ENCODE measurements around the gene ASPSCR1. TPM values are rescaled to one million over a fixed set of nuclear protein-coding genes. Genes with fewer than 3 reads are reported as not detected.

Gene ASPSCR1
- total and polyA plus RNA-seq, 2 of the 8 experiments (the other 6 are each of a cell fraction or from before 2014, with no cell fraction given): 33.3 to 43.7 TPM

DNA sequence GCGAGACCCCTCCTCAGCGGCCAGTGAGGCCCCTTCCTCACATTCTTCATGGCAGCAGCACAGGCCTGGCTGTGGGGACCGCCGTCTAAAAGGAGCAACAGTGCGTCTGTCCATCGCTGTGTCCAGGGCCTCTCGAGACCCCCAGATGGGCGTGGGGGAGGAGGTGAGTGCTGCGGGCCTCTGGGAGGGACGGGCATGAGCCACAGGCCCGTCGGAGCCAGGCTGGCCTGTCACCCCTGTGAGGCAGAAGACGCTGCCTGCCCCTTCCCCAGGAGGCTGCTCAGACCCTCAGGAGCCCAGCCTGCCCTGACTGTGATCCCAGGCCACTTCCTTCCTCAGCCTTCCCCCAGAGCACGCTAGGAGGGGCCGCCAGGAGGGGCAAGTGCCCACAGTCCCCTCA, 38.2 kb upstream of the ASPSCR1 start:
- Histone ChIP-seq H3K23ac (ENCODE audit: insufficient read length) (no peak overlapping the region), H3K9me3 (ENCODE audit: insufficient read depth in 2 of 2, low read depth in 1 of 2, low read length in 1 of 2) (no peaks in the 10 kb centered on the region), H3K27me3 (replicated peaks in 1 of 4; ENCODE audit: control insufficient read depth in 3 of 4, extremely low read depth in 1 of 4, insufficient read depth in 3 of 4, low read length in 3 of 4) (peaks cover 0 to 3% (median 0%) of the 10 kb centered on the region in 4 experiments; a peak in 3 of 7 replicates), H3K9ac (replicated peaks in 1 of 4; ENCODE audit: extremely low read depth in 1 of 4, low read depth in 3 of 4, low read length in 3 of 4) (no peak overlapping the region), H3K56ac (replicated peaks; ENCODE audit: insufficient read length, low read depth, low read length) (no peak overlapping the region), H2BK15ac (ENCODE audit: low read length) (peak overlapping the region; percentile 81; the same call in 1 of the 2 replicates), H2BK12ac (ENCODE audit: low read depth, low read length) (peak overlapping the region; percentile 75; the same call in 1 of the 2 replicates), H2AK5ac (ENCODE audit: low read depth, low read length) (no peak overlapping the region), H3K4me1 (replicated peaks in 1 of 4; ENCODE audit: control insufficient read depth in 3 of 4, insufficient read depth in 4 of 4, low read length in 3 of 4) (peaks cover 0 to 14% (median 8%) of the 10 kb centered on the region in 4 experiments; a peak in 5 of 7 replicates), H3K79me1 (ENCODE audit: low read depth, low read length) (no peaks in the 10 kb centered on the region), H3K27ac (ENCODE audit: low read depth, low read length) (no peak overlapping the region), H3K4me2 (ENCODE audit: insufficient read depth in 1 of 2, low read depth in 2 of 2, low read length in 2 of 2) (no peak overlapping the region), H4K8ac (ENCODE audit: extremely low read depth, insufficient read depth, low read length) (no peak overlapping the region), H3K14ac (ENCODE audit: insufficient read length) (no peak overlapping the region), H4K91ac (replicated peaks; ENCODE audit: insufficient read length, low read length) (no peak overlapping the region), H4K5ac (ENCODE audit: insufficient read length, low read depth, low read length) (no peak overlapping the region), H3K79me2 (ENCODE audit: control insufficient read depth in 1 of 2, insufficient read depth in 2 of 2, low read length in 2 of 2) (no peaks in the 10 kb centered on the region; a peak in 1 of 4 replicates), H3K4me3 (ENCODE audit: extremely low read depth in 1 of 4, insufficient read depth in 2 of 4, low read depth in 3 of 4, low read length in 4 of 4) (no peak overlapping the region), H2BK5ac (ENCODE audit: low read depth, low read length) (no peak overlapping the region), H3K36me3 (ENCODE audit: control insufficient read depth in 2 of 4, insufficient read depth in 4 of 4, low read length in 3 of 4) (peaks cover 0 to 14% (median 8%) of the 10 kb centered on the region in 4 experiments; a peak in 5 of 8 replicates), H2BK20ac (ENCODE audit: low read length) (no peak overlapping the region), H2BK120ac (replicated peaks; ENCODE audit: low read depth, low read length) (no peak overlapping the region), H2AFZ (ENCODE audit: low read length) (no peak overlapping the region), H4K20me1 (replicated peaks in 1 of 2; ENCODE audit: control insufficient read depth in 1 of 2, insufficient read depth in 2 of 2, low read length in 2 of 2) (peaks cover 4 to 6% of the 10 kb centered on the region in 2 experiments), H3K18ac (ENCODE audit: extremely low read depth, low read length) (no peak overlapping the region), H3K23me2 (ENCODE audit: low read depth, low read length) (no peaks in the 10 kb centered on the region; the same call in 1 of the 2 replicates), H3K4ac (replicated peaks; ENCODE audit: insufficient read length, low read depth, low read length) (no peak overlapping the region)
- DNase-seq (ENCODE audit: low read depth in 1 of 2, low spot score in 2 of 2) (no peak), FAIRE-seq (no peak)
- ChIA-PET CTCF (ENCODE audit: partially characterized antibody) (interaction anchor here (0.6 to 4.6 kb wide), 5 partner anchors 10 to 1325 kb away, joined by 3 to 16 read pairs (median 4); partner anchors contain the start of genes MAFG and NOTUM), POLR2A (ENCODE audit: partially characterized antibody) (interaction anchor here (14.6 kb wide), 1 partner anchor 14 kb away, joined by 150 read pairs; the partner anchor contains the start of gene MAFG)
- 86% methylated on average over 12 of the region's 15 CpGs; no CpG with 5 or more reads in 1 of the 2 experiments for WGBS, 2 experiments (ENCODE audit: extremely low coverage in 1 of 2, insufficient coverage in 1 of 2, insufficient read length in 1 of 2, insufficient replicate concordance in 2 of 2, low coverage in 1 of 2, low lambda C conversion rate in 2 of 2, missing lambda C conversion rate in 1 of 2)
- TF ChIP-seq FOSL1 (IDR thresholded peaks at IDR 0.05; ENCODE audit: insufficient read depth, low read depth, low read length): no peak
- no peak for TF ChIP-seq HDAC6 (IDR thresholded peaks at IDR 0.05; ENCODE audit: low read depth, low read length)
- TF ChIP-seq EZH2 (IDR thresholded peaks at IDR 0.05; ENCODE audit: low read depth, low read length, severe bottlenecking): no peak
- TF ChIP-seq SIN3A (conservative IDR thresholded peaks at IDR 0.05 in 1 of 2, IDR thresholded peaks at IDR 0.05 in 1 of 2; ENCODE audit: low read depth in 1 of 2, low read length in 2 of 2): no peak
- TF ChIP-seq BCL11A (IDR thresholded peaks at IDR 0.05; ENCODE audit: low read depth in 2 of 2, low read length in 2 of 2): no peak
